GM18511 (cell line): Measurements from ENCODE around the gene KRT74.
"Not testable (repeated sequence)": the region's sequence is repeated elsewhere in the genome, so short reads cannot be mapped to it uniquely, and the experiment has no call there.

Source experiments
- ATAC-seq: cut with Tn5 transposase; IDR thresholded peaks from one replicate; pipeline ENCODE4 v1.9.1; 2021; ENCODE audit warnings: mild to moderate bottlenecking, moderate library complexity; ENCODE audit not compliant: unreplicated experiment

The KRT74 gene

DNA sequence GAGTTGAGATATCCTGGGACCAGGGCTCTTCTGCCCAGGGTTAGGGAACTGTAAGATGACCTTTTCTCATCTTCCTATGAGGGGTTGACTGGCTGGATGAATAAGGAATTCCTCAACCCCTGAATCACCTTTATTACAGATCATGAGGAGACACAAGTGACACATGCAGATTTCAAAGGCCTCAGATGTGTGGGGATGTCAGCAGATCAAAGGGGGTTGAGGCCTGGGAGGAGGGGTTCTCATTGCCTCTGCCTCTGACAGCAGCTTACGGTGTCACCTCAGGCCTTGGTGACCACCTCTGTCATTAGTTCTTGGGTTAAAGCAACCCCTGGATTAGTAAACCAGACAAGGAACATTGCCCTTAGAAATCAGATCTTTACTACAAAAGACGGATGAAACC lies 29.7 kb upstream of the KRT74 start:
- no peak for ATAC-seq

- no peak for ATAC-seq
Measured at GRCh38 chr12:52602552-52602951, 28.9 kb upstream of the KRT74 start.

- no peak for ATAC-seq
Measured at GRCh38 chr12:52601671-52602070, 28.0 kb upstream of the KRT74 start.

GRCh38 chr12:52600941-52601481 lies 27.4 kb upstream of the KRT74 start, which contains the start of gene KRT72:
KRT72 (minus strand) TSS chr12:52601463; CDS start chr12:52601452, 11 bp downstream.
- ATAC-seq, result no peak

DNA sequence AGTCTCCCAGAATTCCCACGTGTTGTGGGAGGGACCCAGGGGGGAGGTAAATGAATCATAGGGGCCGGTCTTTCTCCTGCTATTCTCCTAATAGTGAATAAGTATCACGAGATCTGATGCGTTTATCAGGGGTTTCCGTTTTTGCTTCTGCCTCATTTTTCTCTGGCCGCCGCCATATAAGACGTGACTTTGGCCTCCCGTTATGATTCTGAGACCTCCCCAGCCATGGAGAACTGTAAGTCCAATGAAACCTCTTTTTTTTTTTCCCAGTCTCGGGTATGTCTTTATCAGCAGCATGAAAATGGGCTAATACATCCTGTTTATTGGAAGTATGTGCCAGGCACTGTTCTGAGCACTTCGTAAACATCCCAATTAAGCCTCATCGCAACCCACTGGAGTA lies 26.8 kb upstream of the KRT74 start:
- no peak for ATAC-seq

DNA sequence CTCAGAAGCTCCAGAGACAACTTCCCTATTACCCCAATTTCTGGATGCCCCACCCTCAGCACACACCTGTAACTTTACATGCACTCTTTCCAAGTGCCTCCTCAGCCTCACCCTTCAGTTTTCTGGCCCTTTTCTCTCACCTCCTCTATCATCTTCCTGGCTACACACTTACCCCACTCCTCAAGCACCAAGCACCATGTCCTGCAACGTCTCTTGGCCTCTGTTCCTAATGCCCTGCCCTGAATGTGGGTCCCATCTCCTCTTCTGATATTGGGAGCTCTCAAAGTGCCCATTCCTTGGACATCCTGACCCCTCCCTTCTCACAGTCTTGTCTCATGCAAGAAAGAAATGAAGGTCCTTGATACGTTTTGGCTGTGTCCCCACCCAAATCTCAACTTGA lies 26.4 kb upstream of the KRT74 start:
- ATAC-seq, result no peak

DNA sequence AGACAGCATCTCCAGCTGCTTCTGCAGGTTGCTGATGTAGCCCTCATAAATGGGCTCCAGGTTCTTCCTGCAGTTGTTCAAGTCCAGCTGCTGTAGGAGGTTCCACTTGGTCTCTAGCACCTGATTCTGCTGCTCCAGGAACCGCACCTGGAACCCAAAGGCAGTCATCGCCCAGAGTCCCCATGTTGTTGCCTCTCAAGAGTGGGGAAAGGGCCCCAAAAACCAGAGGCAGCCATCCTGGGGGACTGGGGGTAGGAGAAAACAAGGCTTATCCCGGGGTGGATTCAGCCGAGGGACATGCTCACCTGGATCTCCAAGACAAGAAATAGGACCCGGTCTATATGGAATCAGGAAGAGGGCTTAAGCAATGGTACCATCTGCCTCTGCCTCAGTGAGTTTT lies 25.3 kb upstream of the KRT74 start:
- no peak for ATAC-seq

GRCh38 chr12:52594237-52594636 lies 20.6 kb upstream of the KRT74 start:
- not testable (repeated sequence) for ATAC-seq

- ATAC-seq, result no peak
Measured at GRCh38 chr12:52591521-52591920, 17.9 kb upstream of the KRT74 start.

DNA sequence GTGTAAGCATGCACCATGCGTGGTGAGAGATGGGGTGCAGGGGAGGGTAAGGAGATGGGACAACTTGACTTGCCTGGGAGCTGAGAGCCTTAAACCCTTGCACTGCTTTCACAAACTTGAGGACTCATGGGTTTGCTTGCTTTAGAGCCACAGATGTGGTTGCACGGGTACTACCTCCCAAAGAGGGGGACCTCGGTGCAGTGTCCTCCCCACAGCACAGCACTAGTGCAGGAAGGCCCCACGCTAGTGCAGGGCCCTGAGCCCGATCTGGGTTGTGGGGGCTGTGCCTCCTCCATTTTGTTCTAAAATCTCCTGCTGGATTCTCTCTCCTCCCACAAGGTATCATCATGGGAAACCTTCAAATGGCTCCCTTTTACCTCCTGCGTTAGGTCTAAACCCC lies 16.4 kb upstream of the KRT74 start:
- no peak for ATAC-seq

GRCh38 chr12:52587563-52587962 lies 13.9 kb upstream of the KRT74 start:
- ATAC-seq, result no peak

- ATAC-seq, result no peak
Measured at GRCh38 chr12:52585946-52586345, 12.3 kb upstream of the KRT74 start.

- ATAC-seq, result no peak
Measured at GRCh38 chr12:52585066-52585465, 11.4 kb upstream of the KRT74 start.

DNA sequence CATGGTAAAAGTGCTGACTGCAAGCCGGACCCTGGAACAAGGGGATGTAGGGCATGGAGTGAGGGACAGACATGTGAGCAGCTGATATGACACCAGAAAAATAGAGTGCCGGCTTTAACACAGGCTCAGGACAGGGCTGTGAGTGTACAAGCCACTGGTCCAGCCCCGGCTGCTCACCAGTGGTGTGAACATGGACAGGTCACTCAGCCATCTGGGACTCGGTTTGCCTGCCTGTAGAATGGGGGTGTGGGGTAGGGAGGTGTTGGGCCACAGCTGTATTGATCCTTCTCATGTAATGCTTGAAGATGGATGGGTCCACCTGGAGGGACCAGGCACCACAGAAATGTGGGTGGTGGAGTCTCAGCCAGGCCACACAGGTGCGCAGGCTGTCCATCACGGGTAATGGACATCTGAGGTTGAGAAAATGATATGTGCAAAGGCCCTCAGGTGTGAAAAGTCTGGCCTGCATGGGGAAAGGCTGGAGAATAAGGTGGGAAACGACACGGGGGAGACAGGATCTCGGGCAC lies 10.6 kb upstream of the KRT74 start:
- ATAC-seq, result no peak

- no peak for ATAC-seq
Measured at GRCh38 chr12:52582971-52583456, 9.4 kb upstream of the KRT74 start.

DNA sequence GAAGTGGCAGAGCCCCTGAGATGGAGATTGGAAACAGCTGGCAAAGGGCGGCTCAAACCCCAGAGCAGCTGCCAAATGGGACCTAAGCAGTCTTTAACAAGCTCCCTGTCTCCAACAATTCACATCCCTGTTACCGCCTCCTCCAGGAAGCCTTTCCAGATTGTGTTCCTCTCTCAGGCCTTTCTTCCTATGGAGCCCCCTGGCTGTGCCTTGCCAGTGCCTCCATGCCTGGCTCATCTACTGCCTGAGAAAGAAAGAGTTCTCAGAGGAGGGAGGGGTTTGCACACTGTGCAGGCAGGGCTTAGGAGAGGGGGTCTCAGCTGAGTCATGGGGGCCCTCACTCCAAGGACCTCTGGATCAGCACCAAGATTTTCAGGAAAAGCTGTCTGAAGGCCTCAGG lies 8.8 kb upstream of the KRT74 start:
- no peak for ATAC-seq

DNA sequence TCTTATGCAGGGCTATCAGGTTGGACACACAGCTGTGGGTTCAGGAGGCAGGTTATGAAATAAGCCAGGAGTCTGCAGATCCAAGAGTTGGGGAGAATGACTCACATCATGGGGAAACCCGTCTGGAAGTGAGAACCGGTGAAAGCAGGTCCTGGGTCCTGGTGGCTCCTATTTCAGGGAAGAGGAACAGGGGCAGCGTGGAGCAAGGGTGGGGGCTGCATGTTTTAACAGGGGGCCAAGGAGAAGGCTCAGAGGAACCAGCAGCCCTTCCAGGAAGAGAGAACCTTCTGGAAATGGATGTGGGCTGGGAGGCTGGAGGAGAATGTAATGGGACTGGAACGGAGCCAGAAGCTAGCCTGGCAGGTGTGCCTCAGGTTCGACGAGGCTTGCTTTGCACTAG lies 7.8 kb upstream of the KRT74 start:
- ATAC-seq, result no peak

- ATAC-seq, result no peak
Measured at GRCh38 chr12:52581066-52581465, 7.4 kb upstream of the KRT74 start.

GRCh38 chr12:52580496-52580895 lies 6.9 kb upstream of the KRT74 start:
- no peak for ATAC-seq

DNA sequence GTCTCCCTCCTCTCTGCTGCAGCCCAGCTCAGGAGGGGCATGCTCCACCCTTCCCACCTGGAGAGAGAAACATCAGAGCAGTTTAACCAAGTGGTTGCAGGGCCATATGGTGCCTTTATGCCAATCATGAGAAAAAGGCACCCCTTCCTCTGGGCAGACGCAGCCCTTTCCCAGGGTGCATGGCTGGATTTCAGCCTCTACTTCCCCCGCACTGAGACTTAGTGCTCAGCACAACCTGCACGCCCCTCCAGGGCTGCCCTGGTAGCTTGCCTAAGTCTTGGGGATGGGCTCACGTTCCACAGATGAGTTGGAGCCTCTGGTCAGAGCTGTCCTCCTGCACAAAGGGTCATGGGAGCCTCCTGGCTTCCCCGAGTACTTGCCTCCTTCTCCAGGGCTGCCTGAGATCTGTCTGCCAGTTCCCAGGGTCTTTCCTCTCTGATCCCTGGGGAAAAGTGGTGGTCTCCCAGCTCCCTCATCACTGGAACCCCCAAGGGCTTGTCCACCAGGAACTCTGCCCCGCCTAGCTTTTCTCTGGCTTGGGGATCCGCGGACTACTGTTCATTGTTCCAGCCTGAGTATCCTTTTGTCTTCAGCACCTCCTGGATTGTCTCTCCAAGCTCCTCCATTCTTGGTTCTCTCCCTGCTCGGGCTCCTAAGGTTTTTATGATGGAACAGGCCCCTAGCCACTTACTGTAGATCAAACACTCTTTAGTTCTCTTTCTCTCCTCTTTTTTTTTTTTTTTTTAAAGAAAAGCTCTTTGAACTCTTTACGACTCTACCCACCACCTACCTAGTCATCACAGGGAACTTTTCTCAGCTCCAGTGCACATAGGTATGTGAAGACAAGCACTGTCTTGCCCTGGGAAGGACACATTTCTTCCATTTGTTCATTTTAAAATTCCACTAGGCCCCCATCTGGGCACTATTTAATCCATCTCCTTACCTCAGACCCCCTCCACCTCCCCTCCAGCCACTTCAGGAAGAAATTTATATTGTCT lies 6.1 kb upstream of the KRT74 start:
- ATAC-seq, result no peak

GRCh38 chr12:52578469-52578868 lies 4.8 kb upstream of the KRT74 start:
- ATAC-seq, result no peak

GRCh38 chr12:52577316-52577715 lies 3.7 kb upstream of the KRT74 start:
- ATAC-seq, result no peak
